A549 (cell line): Measurements from ENCODE around the gene RNF34. TPM values are rescaled to one million over a fixed set of nuclear protein-coding genes. Genes with fewer than 3 reads are reported as not detected.
A peak's percentile ranks its signal among the peaks of the same experiment; 100 is the strongest.

Source experiments
- ATAC-seq, 2 experiments: fragments of 200-7000 bp in 1 of 2; fragments of >200 bp in 1 of 2; cut with Nextera tagmentation in 1 of 2; cut with Tn5 transposase in 1 of 2; 3 replicates each; pipeline versions ENCODE4 v1.8.0 to v1.9.1; 2018 to 2020; ENCODE audit warnings: mild to moderate bottlenecking in 1 of 2, moderate library complexity in 1 of 2
- CTCF ChIA-PET: fragments of 300-600 bp; sonication (Branson Sonifier 250); formaldehyde crosslinking; extraction: SDS; loops from one replicate; lab custom pipeline; 2021; ENCODE audit warnings: antibody characterized with exemption, inconsistent platforms; lab: Yijun Ruan, JAX
- POLR2A ChIA-PET: fragments of 350-600 bp; formaldehyde crosslinking; extraction: SDS; loops from one replicate; lab custom pipeline; 2021; ENCODE audit warnings: antibody characterized with exemption, inconsistent platforms; lab: Yijun Ruan, JAX
- DNase-seq, 2 experiments: peaks; one replicate each; pipeline versions ENCODE4 v3.0.0 to v3.0.0-alpha.2; 2011 to 2016; ENCODE audit warnings: low read depth in 1 of 2, low spot score in 1 of 2
- FAIRE-seq: peaks from 2 replicates; lab custom pipeline; 2011; peaks lifted over from hg19 to GRCh38; lab: Jason Lieb, UNC
- H3K27ac ChIP-seq, 2 experiments: fragments of >200 bp; sonication (Bioruptor Twin); formaldehyde crosslinking; 3 replicates each; pipeline ENCODE4 v1.5.1; 2016 to 2017
- H3K4me1 ChIP-seq: fragments of >200 bp; sonication (Bioruptor Twin); formaldehyde crosslinking; 3 replicates; pipeline ENCODE4 v1.6.1; 2016
- H3K4me2 ChIP-seq: fragments of >200 bp; sonication (Bioruptor Twin); formaldehyde crosslinking; 3 replicates; pipeline ENCODE4 v1.6.1; 2016
- H3K4me3 ChIP-seq: fragments of >200 bp; sonication (Bioruptor Twin); formaldehyde crosslinking; 3 replicates; pipeline ENCODE4 v1.5.1; 2016
- H3K9me3 ChIP-seq: fragments of >200 bp; sonication (Bioruptor Twin); formaldehyde crosslinking; 3 replicates; pipeline ENCODE4 v1.6.1; 2016
- BHLHE40 ChIP-seq: IDR thresholded peaks from 2 replicates; pipeline ENCODE4 v1.6.1; 2012; ENCODE audit warnings: low read depth, low read length, inconsistent platforms
- CBX8 ChIP-seq: fragments of 200-600 bp; sonication (generic); IDR thresholded peaks from 2 replicates; pipeline ENCODE4 v1.6.1; 2016
- CHD2 ChIP-seq: fragments of 150-350 bp; IDR thresholded peaks from 2 replicates; pipeline ENCODE4 v1.6.1; 2014; ENCODE audit warnings: low read length; ENCODE audit not compliant: partially characterized antibody
- CHD4 ChIP-seq: fragments of 200-600 bp; sonication (generic); IDR thresholded peaks from 2 replicates; pipeline ENCODE4 v1.6.1; 2016; ENCODE audit warnings: antibody characterized with exemption, mild to moderate bottlenecking, borderline replicate concordance
- EP300 ChIP-seq, 2 experiments: fragments of >200 bp; sonication (Bioruptor Twin); formaldehyde crosslinking; IDR thresholded peaks; 2 replicates in 1 of 2; 3 replicates in 1 of 2; pipeline ENCODE4 v1.6.1; 2016 to 2017
- FOSL2 ChIP-seq, 2 experiments: fragments of 450-650 bp in 1 of 2; fragments of >200 bp in 1 of 2; sonication (Bioruptor Twin) in 1 of 2; formaldehyde crosslinking; IDR thresholded peaks; 2 replicates each; pipeline versions ENCODE4 v1.5.0 to v1.6.1; 2016 to 2020; ENCODE audit warnings: mild to moderate bottlenecking in 1 of 2, moderate library complexity in 1 of 2
- FOXS1 ChIP-seq: fragments of 250-450 bp; sonication (Bioruptor Pico); IDR thresholded peaks from 2 replicates; pipeline ENCODE4 v1.5.0; 2020; ENCODE audit warnings: mild to moderate bottlenecking, moderate library complexity
- HOXA7 ChIP-seq: fragments of 250-450 bp; sonication (Bioruptor Pico); IDR thresholded peaks from 2 replicates; pipeline ENCODE4 v1.5.0; 2020; ENCODE audit warnings: mild to moderate bottlenecking, moderate library complexity
- HOXB13 ChIP-seq: fragments of 250-450 bp; sonication (Bioruptor Pico); IDR thresholded peaks from 2 replicates; pipeline ENCODE4 v1.5.0; 2020; ENCODE audit warnings: low read depth, mild to moderate bottlenecking, moderate library complexity
- MAFK ChIP-seq: fragments of 450-650 bp; IDR thresholded peaks from 2 replicates; pipeline ENCODE4 v1.6.1; 2014; ENCODE audit not compliant: partially characterized antibody
- MYC ChIP-seq: IDR thresholded peaks from 2 replicates; pipeline ENCODE4 v1.6.1; 2012; ENCODE audit warnings: mild to moderate bottlenecking, inconsistent platforms, low read length, improper control_type of control experiment, borderline replicate concordance
- NFE2L2 ChIP-seq: fragments of 150-350 bp; conservative IDR thresholded peaks from 2 replicates; pipeline ENCODE4 v1.6.1; 2014; ENCODE audit warnings: low read length
- PHF8 ChIP-seq: fragments of 200-600 bp; sonication (generic); IDR thresholded peaks from 2 replicates; pipeline ENCODE4 v1.6.1; 2016; ENCODE audit warnings: low read depth, mild to moderate bottlenecking, antibody characterized with exemption, moderate library complexity, borderline replicate concordance
- RAD21 ChIP-seq, 2 experiments: fragments of >200 bp in 1 of 2; sonication (Bioruptor Twin) in 1 of 2; formaldehyde crosslinking in 1 of 2; IDR thresholded peaks in 1 of 2; conservative IDR thresholded peaks in 1 of 2; 2 replicates in 1 of 2; 3 replicates in 1 of 2; pipeline ENCODE4 v1.6.1; 2012 to 2018; ENCODE audit warnings: inconsistent platforms in 1 of 2
- RARB ChIP-seq: fragments of 250-450 bp; sonication (Bioruptor Pico); IDR thresholded peaks from 2 replicates; pipeline ENCODE4 v1.8.0; 2021; ENCODE audit warnings: mild to moderate bottlenecking, moderate library complexity
- SREBF2 ChIP-seq: fragments of 450-650 bp; IDR thresholded peaks from 2 replicates; pipeline ENCODE4 v1.6.1; 2014; ENCODE audit warnings: mild to moderate bottlenecking, moderate library complexity
- TFCP2L1 ChIP-seq: fragments of 250-450 bp; sonication (Bioruptor Pico); IDR thresholded peaks from 2 replicates; pipeline ENCODE4 v1.5.0; 2021; ENCODE audit warnings: mild to moderate bottlenecking
- TP53 ChIP-seq: fragments of 250-450 bp; sonication (Bioruptor Pico); IDR thresholded peaks from 2 replicates; pipeline ENCODE4 v1.5.0; 2021; ENCODE audit warnings: mild to moderate bottlenecking, moderate library complexity
- WGBS: methylation state at CpG from one replicate; pipeline ENCODE4 v1.1.6; 2017; ENCODE audit errors: missing lambda C conversion rate; 5-methylcytosine and 5-hydroxymethylcytosine counted together
- polyA plus RNA-seq, 4 experiments: library from polyadenylated mRNA; depleted of rRNA in 3 of 4; stranded (reverse); fragments of >200 nt; fragmentation: RNase III in 1 of 4; extraction: RNeasy Plus Mini Kit Qiagen cat#74134 plus additional on column Dnase treatment in 1 of 4; gene quantifications; 2 replicates in 3 of 4; 3 replicates in 1 of 4; pipeline ENCODE4 v1.2.3, GENCODE V29; 2011 to 2017
- TF ChIP-seq, protein P1 (sequence below): fragments of >200 bp; sonication (Bioruptor Twin); formaldehyde crosslinking; IDR thresholded peaks from 2 replicates; pipeline ENCODE4 v1.6.1; 2016
- TF ChIP-seq, protein P2 (sequence below): fragments of >200 bp; sonication (Bioruptor Twin); formaldehyde crosslinking; IDR thresholded peaks from 3 replicates; pipeline ENCODE4 v1.6.1; 2016
- TF ChIP-seq, protein P3 (sequence below): IDR thresholded peaks from 2 replicates; pipeline ENCODE4 v1.6.1; 2012
- TF ChIP-seq, protein P4 (sequence below): fragments of 250-450 bp; sonication (Bioruptor Pico); IDR thresholded peaks from 2 replicates; pipeline ENCODE4 v1.5.0; 2020; ENCODE audit warnings: low read depth, mild to moderate bottlenecking, moderate library complexity

Gene RNF34
- polyA plus RNA-seq, 2 of the 4 experiments (the other 2 are of a cell fraction): 44.5 to 59.4 TPM

DNA sequence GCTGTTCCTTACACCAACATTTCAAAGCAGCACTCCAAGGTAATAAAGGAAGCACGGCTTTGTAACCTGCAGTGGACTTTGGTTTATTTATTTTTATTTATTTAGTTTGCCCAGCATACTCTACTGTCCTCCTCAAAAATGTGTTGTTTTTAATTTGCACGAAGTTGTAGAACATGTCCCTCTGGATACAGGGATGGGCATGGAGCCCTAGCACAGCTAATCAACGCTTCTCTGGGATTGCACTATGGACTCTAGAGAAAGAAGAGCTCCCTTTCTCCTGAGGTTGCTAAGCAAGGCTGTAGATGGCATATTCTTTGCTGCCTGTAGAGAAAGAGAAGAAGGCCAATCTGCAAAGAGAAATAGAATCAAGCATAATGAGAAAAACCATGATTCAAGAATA is 41.8 kb upstream of the RNF34 start:
- no peaks in the 10 kb centered on the region for H3K9me3 ChIP-seq
- ATAC-seq (peak in 1 of 2 experiments; percentile 29; a peak in 3 of 6 replicates), FAIRE-seq (no peak), DNase-seq (no peak)
- ChIA-PET POLR2A (no interaction called here), CTCF (interaction anchor here (1.2 kb wide), 1 partner anchor 8 kb away, joined by 3 read pairs; no protein-coding TSS in a partner anchor)
- whole genome bisulfite sequencing: 11% methylated on average over 3 of the region's 3 CpGs
- no peak overlapping the region for H3K4me3 ChIP-seq
- no peak overlapping the region for H3K27ac ChIP-seq
- TF ChIP-seq, protein P1, sequence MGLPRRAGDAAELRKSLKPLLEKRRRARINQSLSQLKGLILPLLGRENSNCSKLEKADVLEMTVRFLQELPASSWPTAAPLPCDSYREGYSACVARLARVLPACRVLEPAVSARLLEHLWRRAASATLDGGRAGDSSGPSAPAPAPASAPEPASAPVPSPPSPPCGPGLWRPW: no peak
- TF ChIP-seq TFCP2L1 (CRISPR knock-in tag): no peak
- TF ChIP-seq, protein P2, sequence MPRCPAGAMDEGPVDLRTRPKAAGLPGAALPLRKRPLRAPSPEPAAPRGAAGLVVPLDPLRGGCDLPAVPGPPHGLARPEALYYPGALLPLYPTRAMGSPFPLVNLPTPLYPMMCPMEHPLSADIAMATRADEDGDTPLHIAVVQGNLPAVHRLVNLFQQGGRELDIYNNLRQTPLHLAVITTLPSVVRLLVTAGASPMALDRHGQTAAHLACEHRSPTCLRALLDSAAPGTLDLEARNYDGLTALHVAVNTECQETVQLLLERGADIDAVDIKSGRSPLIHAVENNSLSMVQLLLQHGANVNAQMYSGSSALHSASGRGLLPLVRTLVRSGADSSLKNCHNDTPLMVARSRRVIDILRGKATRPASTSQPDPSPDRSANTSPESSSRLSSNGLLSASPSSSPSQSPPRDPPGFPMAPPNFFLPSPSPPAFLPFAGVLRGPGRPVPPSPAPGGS: no peak
- no peak for TF ChIP-seq BHLHE40
- no peak for TF ChIP-seq FOXS1 (CRISPR knock-in tag)
- no peak for TF ChIP-seq RAD21 (conservative IDR thresholded peaks at IDR 0.05 in 1 of 2, IDR thresholded peaks at IDR 0.05 in 1 of 2)
- no peak for TF ChIP-seq CBX8
- no peak for TF ChIP-seq RARB (CRISPR knock-in tag)
- TF ChIP-seq CHD4: no peak
- TF ChIP-seq, protein P3, sequence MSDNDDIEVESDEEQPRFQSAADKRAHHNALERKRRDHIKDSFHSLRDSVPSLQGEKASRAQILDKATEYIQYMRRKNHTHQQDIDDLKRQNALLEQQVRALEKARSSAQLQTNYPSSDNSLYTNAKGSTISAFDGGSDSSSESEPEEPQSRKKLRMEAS: no peak
- TF ChIP-seq TP53: no peak
- TF ChIP-seq SREBF2: no peak
- no peak for TF ChIP-seq PHF8
- TF ChIP-seq FOSL2 (IDR thresholded peaks at IDR 0.05): no peak
- TF ChIP-seq FOSL2 (CRISPR knock-in tag; IDR thresholded peaks at IDR 0.05): no peak
- TF ChIP-seq HOXB13 (CRISPR knock-in tag): no peak
- H3K4me1 ChIP-seq: peaks cover 2% of the 10 kb centered on the region; the same call in 2 of the 3 replicates
- no peak overlapping the region; the same call in 2 of the 3 replicates for H3K4me2 ChIP-seq

DNA sequence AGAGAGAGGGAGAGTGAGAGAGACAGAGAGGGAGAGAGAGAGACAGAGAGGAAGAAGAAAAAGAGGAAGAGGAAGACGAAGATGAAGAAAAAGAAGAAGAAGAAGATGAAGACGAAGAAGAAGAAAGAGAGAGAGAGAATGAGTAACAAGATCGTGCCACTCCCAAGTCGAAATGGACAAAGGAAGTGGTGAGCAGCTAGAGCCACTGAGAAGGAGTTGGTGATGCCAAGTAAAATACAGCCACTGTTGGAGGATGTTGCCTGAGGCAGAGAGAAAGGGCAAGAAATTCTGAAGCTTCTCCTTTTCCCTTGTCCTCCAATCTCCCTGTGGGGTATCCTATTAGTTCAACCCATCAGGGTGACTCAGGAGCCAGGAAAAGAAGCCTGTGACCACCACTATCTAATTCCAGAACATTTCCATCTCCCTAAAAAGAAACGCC is 35.2 kb upstream of the RNF34 start:
- no peak for FAIRE-seq

More for the DNA sequence above, 35.2 kb upstream of the RNF34 start:
- Histone ChIP-seq H3K4me1 (no peaks in the 10 kb centered on the region), H3K4me3 (no peak overlapping the region), H3K4me2 (0 out of 3 replicates have a peak overlapping the region, but pooled peaks have one; percentile 18), H3K27ac (no peak overlapping the region), H3K9me3 (no peaks in the 10 kb centered on the region)
- ChIA-PET POLR2A (no interaction called here), CTCF (interaction anchor here (1.4 to 1.9 kb wide), 2 partner anchors 16 to 79 kb away, joined by 3 to 6 read pairs; no protein-coding TSS in a partner anchor)
- DNase-seq: no peak
- WGBS: 30% methylated on average over 5 of the region's 5 CpGs
- TF ChIP-seq NFE2L2 (no peak), CHD2 (no peak), EP300 (IDR thresholded peaks at IDR 0.05) (no peak), CBX8 (no peak), SREBF2 (no peak), MYC (no peak), HOXA7 (CRISPR knock-in tag) (no peak), MAFK (no peak)
- TF ChIP-seq, protein P4, sequence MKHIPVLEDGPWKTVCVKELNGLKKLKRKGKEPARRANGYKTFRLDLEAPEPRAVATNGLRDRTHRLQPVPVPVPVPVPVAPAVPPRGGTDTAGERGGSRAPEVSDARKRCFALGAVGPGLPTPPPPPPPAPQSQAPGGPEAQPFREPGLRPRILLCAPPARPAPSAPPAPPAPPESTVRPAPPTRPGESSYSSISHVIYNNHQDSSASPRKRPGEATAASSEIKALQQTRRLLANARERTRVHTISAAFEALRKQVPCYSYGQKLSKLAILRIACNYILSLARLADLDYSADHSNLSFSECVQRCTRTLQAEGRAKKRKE (CRISPR knock-in tag): no peak
- TF ChIP-seq, protein P2: no peak
- peak; percentile 19 to 44; a peak in 3 of 6 replicates for ATAC-seq
